ENCODE data around the gene ACAP1. TPM values are rescaled to one million over a fixed set of nuclear protein-coding genes. Genes with fewer than 3 reads are reported as not detected.

The ACAP1 gene
- polyA plus RNA-seq, 3 donors from 2014 or later: 137 to 227 (median 214) TPM

Other genes with a start within 250 kb of the ACAP1 start
- 1 to 10 TPM in 1 of 3 donors, under 1 TPM in 1, not detected in 1; 0.57 to 3.2 TPM for gene ASGR2, start 221.7 kb upstream of the ACAP1 start, polyA plus RNA-seq
- gene ASGR1, start 157.2 kb upstream of the ACAP1 start, polyA plus RNA-seq: under 1 TPM; 0.55 to 0.84 (median 0.81) TPM
- gene DLG4, start 116.7 kb upstream of the ACAP1 start, polyA plus RNA-seq: under 1 TPM in 1 of 3 donors, not detected in 2; 0.36 TPM
- gene ACADVL, start 116.6 kb upstream of the ACAP1 start, polyA plus RNA-seq: 100 to 1,000 TPM; 138 to 180 (median 141) TPM
- gene DVL2, start 102.0 kb upstream of the ACAP1 start, polyA plus RNA-seq: 10 to 100 TPM; 19.4 to 28.5 (median 25.2) TPM
- gene PHF23, start 97.1 kb upstream of the ACAP1 start, polyA plus RNA-seq: 10 to 100 TPM; 11.9 to 41.4 (median 17.7) TPM
- gene GABARAP, start 94.1 kb upstream of the ACAP1 start, polyA plus RNA-seq: 100 to 1,000 TPM; 764 to 982 (median 905) TPM
- 10 to 100 TPM; 33.2 to 61.1 (median 57.8) TPM for gene CTDNEP1, start 84.8 kb upstream of the ACAP1 start, polyA plus RNA-seq
- gene ELP5, start 84.3 kb upstream of the ACAP1 start, polyA plus RNA-seq: 100 to 1,000 TPM in 1 of 3 donors, 10 to 100 TPM in 2; 65.0 to 108 (median 89.0) TPM
- gene CLDN7, start 74.1 kb upstream of the ACAP1 start, polyA plus RNA-seq: 1 to 10 TPM; 2.5 to 8.7 (median 3.7) TPM
- under 1 TPM in 1 of 3 donors, not detected in 2; 0.26 TPM for gene SLC2A4, start 54.8 kb upstream of the ACAP1 start, polyA plus RNA-seq
- not detected for gene YBX2, start 41.9 kb upstream of the ACAP1 start, polyA plus RNA-seq
- 100 to 1,000 TPM; 235 to 814 (median 797) TPM for gene EIF5A, start 28.9 kb upstream of the ACAP1 start, polyA plus RNA-seq
- gene GPS2, start 21.2 kb upstream of the ACAP1 start, polyA plus RNA-seq: 100 to 1,000 TPM; 100 to 129 (median 123) TPM
- gene NEURL4, start 7.2 kb upstream of the ACAP1 start, polyA plus RNA-seq: 1 to 10 TPM in 2 of 3 donors, under 1 TPM in 1; 0.58 to 2.8 (median 1.4) TPM
- gene KCTD11, start 15.6 kb downstream of the ACAP1 start, polyA plus RNA-seq: 10 to 100 TPM in 1 of 3 donors, 1 to 10 TPM in 2; 5.5 to 13.0 (median 9.4) TPM
- gene TMEM95, start 18.6 kb downstream of the ACAP1 start, polyA plus RNA-seq: not detected
- gene TNK1, start 44.6 kb downstream of the ACAP1 start, polyA plus RNA-seq: under 1 TPM in 2 of 3 donors, not detected in 1; 0.21 to 0.29 TPM
- 10 to 100 TPM; 38.1 to 82.5 (median 54.2) TPM for gene PLSCR3, start 58.0 kb downstream of the ACAP1 start, polyA plus RNA-seq
- 100 to 1,000 TPM in 1 of 3 donors, 10 to 100 TPM in 2; 30.7 to 116 (median 60.7) TPM for gene TMEM256, start 67.6 kb downstream of the ACAP1 start, polyA plus RNA-seq
- gene NLGN2, start 71.3 kb downstream of the ACAP1 start, polyA plus RNA-seq: not detected
- gene SPEM1, start 83.8 kb downstream of the ACAP1 start, polyA plus RNA-seq: not detected
- gene SPEM2, start 89.1 kb downstream of the ACAP1 start, polyA plus RNA-seq: not detected
- not detected for gene SPEM3, start 92.3 kb downstream of the ACAP1 start, polyA plus RNA-seq
- 10 to 100 TPM; 15.9 to 27.9 (median 16.4) TPM for gene TMEM102, start 98.9 kb downstream of the ACAP1 start, polyA plus RNA-seq
- gene FGF11, start 103.0 kb downstream of the ACAP1 start, polyA plus RNA-seq: not detected
- 10 to 100 TPM; 32.4 to 41.3 (median 38.5) TPM for gene CHRNB1, start 108.5 kb downstream of the ACAP1 start, polyA plus RNA-seq
- gene ZBTB4, start 143.1 kb downstream of the ACAP1 start, polyA plus RNA-seq: 10 to 100 TPM in 1 of 3 donors, 1 to 10 TPM in 2; 4.4 to 25.8 (median 8.3) TPM
- gene SLC35G6, start 144.9 kb downstream of the ACAP1 start, polyA plus RNA-seq: not detected
- gene POLR2A, start 147.8 kb downstream of the ACAP1 start, polyA plus RNA-seq: 10 to 100 TPM; 16.0 to 67.8 (median 25.7) TPM
- gene TNFSF12, start 212.5 kb downstream of the ACAP1 start, polyA plus RNA-seq: 10 to 100 TPM; 32.1 to 69.9 (median 32.7) TPM
- 1 to 10 TPM; 1.4 to 6.1 (median 5.3) TPM for gene TNFSF13, start 222.2 kb downstream of the ACAP1 start, polyA plus RNA-seq
- 10 to 100 TPM; 17.5 to 19.4 (median 19.0) TPM for gene SENP3, start 225.4 kb downstream of the ACAP1 start, polyA plus RNA-seq
- gene CD68, start 243.1 kb downstream of the ACAP1 start, polyA plus RNA-seq: 1 to 10 TPM; 1.9 to 6.5 (median 6.1) TPM
- 10 to 100 TPM; 31.6 to 44.0 (median 41.6) TPM for gene MPDU1, start 247.3 kb downstream of the ACAP1 start, polyA plus RNA-seq